K562 (cell line): ENCODE data around the gene TXNRD1. TPM values are rescaled to one million over a fixed set of nuclear protein-coding genes. Genes with fewer than 3 reads are reported as not detected.
A peak's percentile ranks its signal among the peaks of the same experiment; 100 is the strongest.

ENCODE experiments used
- BRF1 ChIP-seq: IDR thresholded peaks from 3 replicates; pipeline ENCODE4 v1.6.1; 2011; ENCODE audit warnings: borderline replicate concordance, mild to moderate bottlenecking; ENCODE audit not compliant: insufficient read length; ENCODE audit errors: extremely low read depth
- CBX2 ChIP-seq: fragments of 200-600 bp; sonication (generic); IDR thresholded peaks from one replicate; pipeline ENCODE4 v1.6.1; 2012; ENCODE audit warnings: mild to moderate bottlenecking, low read length, inconsistent platforms; ENCODE audit not compliant: insufficient read depth, poor library complexity, severe bottlenecking
- CBX3 ChIP-seq, 2 experiments: IDR thresholded peaks; 1 replicate in 1 of 2; 2 replicates in 1 of 2; pipeline ENCODE4 v1.6.1; 2012; ENCODE audit warnings: inconsistent platforms in 2 of 2, low read length in 2 of 2, borderline replicate concordance in 1 of 2, control low read depth in 1 of 2
- CCNT2 ChIP-seq: IDR thresholded peaks from 2 replicates; pipeline ENCODE4 v1.6.1; 2011; ENCODE audit warnings: borderline replicate concordance, low read depth, mild to moderate bottlenecking, moderate library complexity, mixed read lengths, low read length; ENCODE audit not compliant: insufficient read length; ENCODE audit errors: extremely low read depth
- DDX20 ChIP-seq: fragments of 450-650 bp; IDR thresholded peaks from 2 replicates; pipeline ENCODE4 v1.6.1; 2016; ENCODE audit warnings: missing genetic modification characterization, low read depth, mild to moderate bottlenecking, missing compliant biosample characterization, moderate library complexity
- FOXJ2 ChIP-seq: fragments of 200-800 bp; sonication (Bioruptor generic); IDR thresholded peaks from 2 replicates; pipeline ENCODE4 v1.6.1; 2016; ENCODE audit warnings: missing genetic modification characterization, missing compliant biosample characterization
- GABPA ChIP-seq: fragments of 200-800 bp; sonication (Bioruptor generic); conservative IDR thresholded peaks from 2 replicates; pipeline ENCODE4 v1.6.1; 2016; ENCODE audit warnings: low read depth, missing genetic modification characterization, missing compliant biosample characterization
- GABPB2 ChIP-seq: fragments of 250-450 bp; sonication (Bioruptor Pico); conservative IDR thresholded peaks from 2 replicates; pipeline ENCODE4 v1.5.1; 2021; ENCODE audit warnings: mild to moderate bottlenecking
- HNRNPK ChIP-seq: fragments of 200-400 bp; formaldehyde crosslinking; IDR thresholded peaks from one replicate; pipeline ENCODE4 v1.6.1; 2018; ENCODE audit warnings: mild to moderate bottlenecking, low read depth, low read length; ENCODE audit not compliant: poor library complexity, severe bottlenecking
- IRF9 ChIP-seq: fragments of 450-650 bp; IDR thresholded peaks from 2 replicates; pipeline ENCODE4 v1.6.1; 2016; ENCODE audit warnings: missing biosample characterization, missing genetic modification characterization
- KLF6 ChIP-seq: fragments of 250-450 bp; sonication (Bioruptor Pico); IDR thresholded peaks from 2 replicates; pipeline ENCODE4 v1.4.0; 2020; ENCODE audit warnings: mild to moderate bottlenecking, moderate library complexity, borderline replicate concordance
- MCM5 ChIP-seq: fragments of 450-650 bp; IDR thresholded peaks from 2 replicates; pipeline ENCODE4 v1.6.1; 2016; ENCODE audit warnings: low read depth
- NFRKB ChIP-seq: fragments of 450-650 bp; IDR thresholded peaks from 2 replicates; pipeline ENCODE4 v1.6.1; 2016; ENCODE audit warnings: low read depth
- NKRF ChIP-seq: fragments of 450-650 bp; IDR thresholded peaks from 2 replicates; pipeline ENCODE4 v1.6.1; 2016; ENCODE audit warnings: borderline replicate concordance
- RBM15 ChIP-seq: fragments of 200-400 bp; formaldehyde crosslinking; IDR thresholded peaks from 2 replicates; pipeline ENCODE4 v1.6.1; 2018; ENCODE audit warnings: mild to moderate bottlenecking, low read length, moderate library complexity; ENCODE audit not compliant: insufficient read depth
- RBM22 ChIP-seq: fragments of 200-400 bp; formaldehyde crosslinking; IDR thresholded peaks from 2 replicates; pipeline ENCODE4 v1.6.1; 2018; ENCODE audit warnings: low read length, low read depth; ENCODE audit not compliant: poor library complexity, severe bottlenecking
- ZBTB12 ChIP-seq: fragments of 250-450 bp; sonication (Bioruptor Pico); IDR thresholded peaks from 2 replicates; pipeline ENCODE4 v1.4.0; 2020
- ZNF174 ChIP-seq: fragments of 250-450 bp; sonication (Bioruptor Pico); IDR thresholded peaks from 2 replicates; pipeline ENCODE4 v1.4.0; 2020; ENCODE audit warnings: mild to moderate bottlenecking
- ZNF316 ChIP-seq: fragments of 450-650 bp; IDR thresholded peaks from 2 replicates; pipeline ENCODE4 v1.6.1; 2016
- polyA plus RNA-seq, 8 experiments: library from polyadenylated mRNA; depleted of rRNA in 4 of 8; stranded (reverse) in 5 of 8; unstranded in 3 of 8; fragments of >200 nt; fragmentation: Nextera tagmentation in 2 of 8; fragmentation: Illumina TruSeq in 1 of 8; extraction: Ambion mirVana in 2 of 8; extraction: Trizol in 1 of 8; gene quantifications; 2 replicates each; pipeline versions ENCODE4 v1.2.1 to v1.2.3, GENCODE V29; 2011 to 2014; ENCODE audit warnings: inconsistent platforms in 1 of 8, missing spikeins in 1 of 8
- total RNA-seq, 7 experiments: library from RNA; depleted of rRNA in 6 of 7; stranded (reverse); fragments of >200 nt in 6 of 7; fragmentation: Illumina TruSeq in 2 of 7; extraction: Trizol in 2 of 7; gene quantifications; 2 replicates each; pipeline versions ENCODE4 v1.2.1 to v1.2.3, GENCODE V29; 2011 to 2021; ENCODE audit warnings: low replicate concordance in 1 of 7
- TF ChIP-seq, protein P1 (sequence below): fragments of 450-650 bp; formaldehyde crosslinking; conservative IDR thresholded peaks from 2 replicates; pipeline ENCODE4 v1.4.0; 2022; ENCODE audit warnings: mild to moderate bottlenecking, missing genetic modification characterization
- TF ChIP-seq, protein P2 (sequence below): fragments of 450-650 bp; IDR thresholded peaks from 2 replicates; pipeline ENCODE4 v1.6.1; 2014; ENCODE audit warnings: low read depth, mild to moderate bottlenecking, moderate library complexity, borderline replicate concordance

The TXNRD1 gene
- total and polyA plus RNA-seq, 9 of the 15 experiments (the other 6 are each of a cell fraction or from before 2014, with no cell fraction given), result 107 to 189 (median 146) TPM

DNA sequence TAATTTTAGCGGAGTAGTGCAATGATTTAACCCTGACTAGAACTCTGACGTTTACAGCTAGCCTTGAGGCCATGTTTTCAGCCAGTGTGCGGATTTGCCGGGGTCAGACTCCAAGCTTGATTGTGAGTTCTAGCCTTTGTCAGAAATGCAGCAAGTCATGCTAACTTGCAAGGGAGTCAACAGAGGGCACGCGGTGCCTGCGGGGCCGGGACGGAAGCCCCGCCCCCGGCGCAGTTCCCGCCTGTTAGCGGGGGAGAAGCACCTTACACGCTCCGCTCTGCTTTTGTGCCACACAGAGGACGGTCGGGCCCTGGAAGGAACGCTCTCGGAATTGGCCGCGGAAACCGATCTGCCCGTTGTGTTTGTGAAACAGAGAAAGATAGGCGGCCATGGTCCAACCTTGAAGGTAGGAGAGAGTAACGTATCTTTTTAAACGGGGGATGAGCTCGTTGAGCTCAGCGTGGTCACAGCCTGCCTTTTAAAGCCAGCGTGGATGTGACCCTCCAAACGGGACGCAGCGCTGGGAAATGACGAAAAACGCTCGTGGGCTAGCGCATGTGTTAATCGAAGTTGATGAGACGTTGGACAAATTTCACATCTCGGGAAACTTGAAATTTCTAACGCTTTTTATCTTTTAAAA is 73.2 kb downstream of the TXNRD1 start (continued):
- peak; percentile 85; the same call in 1 of the 2 replicates for TF ChIP-seq NKRF
- TF ChIP-seq CBX3 (IDR thresholded peaks at IDR 0.05; ENCODE audit: borderline replicate concordance in 1 of 2, low read length in 2 of 2), result peak in 1 of 2 experiments; percentile 74; a peak in 1 of 3 replicates
- TF ChIP-seq CCNT2, result peak; percentile 84
- no peak for TF ChIP-seq RBM15
- no peak; the same call in 1 of the 2 replicates for TF ChIP-seq NFRKB
- TF ChIP-seq CBX2, result no peak
- peak; percentile 71 for TF ChIP-seq ZBTB12
- TF ChIP-seq BRF1, result no peak
- no peak for TF ChIP-seq DDX20
- peak; percentile 53; the same call in 1 of the 2 replicates for TF ChIP-seq FOXJ2 (tag)
- no peak for TF ChIP-seq HNRNPK
- TF ChIP-seq MCM5, result no peak
- TF ChIP-seq RBM22, result peak; percentile 87
- TF ChIP-seq, protein P1, sequence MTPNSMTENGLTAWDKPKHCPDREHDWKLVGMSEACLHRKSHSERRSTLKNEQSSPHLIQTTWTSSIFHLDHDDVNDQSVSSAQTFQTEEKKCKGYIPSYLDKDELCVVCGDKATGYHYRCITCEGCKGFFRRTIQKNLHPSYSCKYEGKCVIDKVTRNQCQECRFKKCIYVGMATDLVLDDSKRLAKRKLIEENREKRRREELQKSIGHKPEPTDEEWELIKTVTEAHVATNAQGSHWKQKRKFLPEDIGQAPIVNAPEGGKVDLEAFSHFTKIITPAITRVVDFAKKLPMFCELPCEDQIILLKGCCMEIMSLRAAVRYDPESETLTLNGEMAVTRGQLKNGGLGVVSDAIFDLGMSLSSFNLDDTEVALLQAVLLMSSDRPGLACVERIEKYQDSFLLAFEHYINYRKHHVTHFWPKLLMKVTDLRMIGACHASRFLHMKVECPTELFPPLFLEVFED (CRISPR knock-in tag), result no peak
- TF ChIP-seq IRF9 (tag), result no peak
- peak; percentile 67 for TF ChIP-seq GABPA (tag)
- no peak for TF ChIP-seq ZNF174 (CRISPR knock-in tag)
- no peak for TF ChIP-seq GABPB2 (CRISPR knock-in tag)
- TF ChIP-seq, protein P2, sequence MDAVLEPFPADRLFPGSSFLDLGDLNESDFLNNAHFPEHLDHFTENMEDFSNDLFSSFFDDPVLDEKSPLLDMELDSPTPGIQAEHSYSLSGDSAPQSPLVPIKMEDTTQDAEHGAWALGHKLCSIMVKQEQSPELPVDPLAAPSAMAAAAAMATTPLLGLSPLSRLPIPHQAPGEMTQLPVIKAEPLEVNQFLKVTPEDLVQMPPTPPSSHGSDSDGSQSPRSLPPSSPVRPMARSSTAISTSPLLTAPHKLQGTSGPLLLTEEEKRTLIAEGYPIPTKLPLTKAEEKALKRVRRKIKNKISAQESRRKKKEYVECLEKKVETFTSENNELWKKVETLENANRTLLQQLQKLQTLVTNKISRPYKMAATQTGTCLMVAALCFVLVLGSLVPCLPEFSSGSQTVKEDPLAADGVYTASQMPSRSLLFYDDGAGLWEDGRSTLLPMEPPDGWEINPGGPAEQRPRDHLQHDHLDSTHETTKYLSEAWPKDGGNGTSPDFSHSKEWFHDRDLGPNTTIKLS, result peak; percentile 79
- TF ChIP-seq KLF6 (CRISPR knock-in tag), result no peak
- peak; percentile 88 for TF ChIP-seq ZNF316
